Measurements from ENCODE around the gene IDUA. TPM values are rescaled to one million over a fixed set of nuclear protein-coding genes. Genes with fewer than 3 reads are reported as not detected.
"Not testable (repeated sequence)": the region's sequence is repeated elsewhere in the genome, so short reads cannot be mapped to it uniquely, and the experiment has no call there.

Gene IDUA
- total and polyA plus RNA-seq, 8 donors, result 8.8 to 278 (median 21.7) TPM

GRCh38 chr4:974668-975067, 12.2 kb upstream of the IDUA start:
- Histone ChIP-seq H3K27me3 (no peaks in the 10 kb centered on the region), H3K27ac (no peak overlapping the region), H3K36me3 (no peaks in the 10 kb centered on the region), H3K4me3 (no peak overlapping the region), H3K4me1 (peaks cover 22 to 40% (median 33%) of the 10 kb centered on the region in 4 donors), H3K9me3 (no peaks in the 10 kb centered on the region)
- TF ChIP-seq, protein P1, sequence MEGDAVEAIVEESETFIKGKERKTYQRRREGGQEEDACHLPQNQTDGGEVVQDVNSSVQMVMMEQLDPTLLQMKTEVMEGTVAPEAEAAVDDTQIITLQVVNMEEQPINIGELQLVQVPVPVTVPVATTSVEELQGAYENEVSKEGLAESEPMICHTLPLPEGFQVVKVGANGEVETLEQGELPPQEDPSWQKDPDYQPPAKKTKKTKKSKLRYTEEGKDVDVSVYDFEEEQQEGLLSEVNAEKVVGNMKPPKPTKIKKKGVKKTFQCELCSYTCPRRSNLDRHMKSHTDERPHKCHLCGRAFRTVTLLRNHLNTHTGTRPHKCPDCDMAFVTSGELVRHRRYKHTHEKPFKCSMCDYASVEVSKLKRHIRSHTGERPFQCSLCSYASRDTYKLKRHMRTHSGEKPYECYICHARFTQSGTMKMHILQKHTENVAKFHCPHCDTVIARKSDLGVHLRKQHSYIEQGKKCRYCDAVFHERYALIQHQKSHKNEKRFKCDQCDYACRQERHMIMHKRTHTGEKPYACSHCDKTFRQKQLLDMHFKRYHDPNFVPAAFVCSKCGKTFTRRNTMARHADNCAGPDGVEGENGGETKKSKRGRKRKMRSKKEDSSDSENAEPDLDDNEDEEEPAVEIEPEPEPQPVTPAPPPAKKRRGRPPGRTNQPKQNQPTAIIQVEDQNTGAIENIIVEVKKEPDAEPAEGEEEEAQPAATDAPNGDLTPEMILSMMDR (IDR thresholded peaks at IDR 0.05), result no peak
- no peak for TF ChIP-seq POLR2AphosphoS5 (IDR thresholded peaks at IDR 0.05)
- TF ChIP-seq POLR2A (IDR thresholded peaks at IDR 0.05), result no peak
- no peak for TF ChIP-seq EP300 (IDR thresholded peaks at IDR 0.05)
- 88 to 98% (median 95%) methylated on average over 7 to 9 of the region's 9 CpGs for WGBS, 5 donors
- DNase-seq, result no peak
- intact Hi-C loops (cut with DNase I; ENCODE audit: low total_unique reads), result loop anchor here (5.0 kb wide), 1 partner anchor 37 kb away; no protein-coding TSS in a partner anchor

- 80 to 99% (median 98%) methylated on average over 2 to 22 of the region's 25 CpGs for WGBS, 5 donors
- intact Hi-C loops (cut with DNase I; ENCODE audit: low total_unique reads); H3K9me3 ChIP-seq; DNase-seq; H3K27me3 ChIP-seq; H3K36me3 ChIP-seq; H3K4me3 ChIP-seq; H3K27ac ChIP-seq: not testable (repeated sequence)
- H3K4me1 ChIP-seq, result peaks cover 22 to 27% (median 27%) of the 10 kb centered on the region in 4 donors
Observed at GRCh38 chr4:976016-976415, 10.8 kb upstream of the IDUA start.

- Histone ChIP-seq H3K4me3 (no peak overlapping the region), H3K27ac (no peak overlapping the region), H3K9me3 (no peaks in the 10 kb centered on the region), H3K27me3 (no peaks in the 10 kb centered on the region), H3K4me1 (peaks cover 0 to under 1% (median under 1%) of the 10 kb centered on the region in 4 donors), H3K36me3 (no peaks in the 10 kb centered on the region)
- WGBS, 5 donors, result 53 to 79% (median 68%) methylated on average over 20 of the region's 20 CpGs
- intact Hi-C loops (cut with DNase I; ENCODE audit: low total_unique reads), result no loop called here
- no peak for TF ChIP-seq POLR2AphosphoS5 (IDR thresholded peaks at IDR 0.05)
- TF ChIP-seq EP300 (IDR thresholded peaks at IDR 0.05), result no peak
- TF ChIP-seq, protein P1 (IDR thresholded peaks at IDR 0.05), result no peak
- no peak for TF ChIP-seq POLR2A (IDR thresholded peaks at IDR 0.05)
- DNase-seq, result no peak
Observed at GRCh38 chr4:978957-979701, 7.7 kb upstream of the IDUA start.

DNA sequence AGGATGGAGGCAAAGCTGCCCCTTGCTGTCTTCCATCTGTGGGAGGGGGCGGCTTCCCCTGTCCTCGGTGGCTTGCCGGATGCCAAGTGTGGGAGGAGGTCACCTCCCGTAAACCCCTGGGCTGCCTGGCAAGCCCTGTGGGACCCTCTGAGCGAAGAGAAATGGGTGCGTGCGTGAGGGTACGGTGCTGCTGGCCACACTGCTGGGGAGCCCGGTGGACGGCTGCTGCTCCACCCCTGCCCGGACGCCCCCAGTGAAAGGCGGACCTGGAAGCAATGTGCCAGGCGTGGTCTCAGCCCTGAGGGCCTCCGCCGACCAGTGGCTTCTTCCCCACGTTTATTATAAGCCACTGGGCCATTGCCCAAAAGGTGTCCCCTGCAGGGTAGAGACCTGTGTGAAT, 4.6 kb upstream of the IDUA start:
- 89 to 95% (median 95%) methylated on average over 16 to 17 of the region's 17 CpGs for WGBS, 5 donors

More for the DNA sequence above, 4.6 kb upstream of the IDUA start:
- no peaks in the 10 kb centered on the region for H3K9me3 ChIP-seq
- no peak overlapping the region for H3K27ac ChIP-seq
- no peak for DNase-seq
- peaks cover 20 to 26% (median 25%) of the 10 kb centered on the region in 4 donors for H3K4me1 ChIP-seq
- no peaks in the 10 kb centered on the region for H3K27me3 ChIP-seq
- no peaks in the 10 kb centered on the region for H3K36me3 ChIP-seq
- intact Hi-C loops (cut with DNase I; ENCODE audit: low total_unique reads), result no loop called here
- H3K4me3 ChIP-seq, result no peak overlapping the region
- TF ChIP-seq POLR2A (IDR thresholded peaks at IDR 0.05) (no peak), POLR2AphosphoS5 (IDR thresholded peaks at IDR 0.05) (no peak), EP300 (IDR thresholded peaks at IDR 0.05) (no peak)
- TF ChIP-seq, protein P1 (IDR thresholded peaks at IDR 0.05), result no peak
